ENCODE measurements around the gene KLK4. TPM values are rescaled to one million over a fixed set of nuclear protein-coding genes. Genes with fewer than 3 reads are reported as not detected.

KLK4 gene
- total and polyA plus RNA-seq, 9 of the 15 experiments (the other 6 are each of a cell fraction or from before 2014, with no cell fraction given), result not detected

GRCh38 chr19:50891253-50891625 lies 20.0 kb downstream of the KLK4 start (continued):
- TF ChIP-seq MGA (IDR thresholded peaks at IDR 0.05), result no peak
- no peak for TF ChIP-seq TSC22D4 (tag; IDR thresholded peaks at IDR 0.05)
- TF ChIP-seq SMAD4 (CRISPR knock-in tag; conservative IDR thresholded peaks at IDR 0.05), result no peak

Measured in K562 (cell line).